ENCODE results near the gene ARHGAP26. TPM values are rescaled to one million over a fixed set of nuclear protein-coding genes. Genes with fewer than 3 reads are reported as not detected.

The ARHGAP26 gene
- total RNA-seq, 1 experiment from 2014 or later, result 34.5 TPM

DNA sequence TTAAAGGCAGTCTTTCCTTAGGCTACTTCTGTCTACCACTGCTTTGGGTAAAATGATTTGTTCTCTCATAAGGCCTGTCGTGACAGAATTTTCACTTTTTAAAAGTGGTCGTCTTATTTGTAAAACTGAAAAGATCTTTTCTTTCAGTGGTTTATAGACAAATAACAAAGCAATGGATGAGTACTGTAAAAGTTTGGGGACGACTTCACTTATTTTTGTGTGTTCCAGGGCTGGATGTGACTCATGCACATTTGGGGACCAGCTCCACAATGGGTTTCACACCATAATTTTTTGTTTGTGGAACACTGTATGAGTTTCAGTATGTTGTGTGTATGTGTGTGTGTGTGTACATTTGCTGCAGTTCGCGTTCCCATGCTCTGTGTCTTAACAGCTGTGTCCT, 53.6 kb downstream of the ARHGAP26 start:
- peak overlapping the region; percentile 27; the same call in 1 of the 2 replicates for H3K9ac ChIP-seq (ENCODE audit: low read length)
- TF ChIP-seq, protein P1, sequence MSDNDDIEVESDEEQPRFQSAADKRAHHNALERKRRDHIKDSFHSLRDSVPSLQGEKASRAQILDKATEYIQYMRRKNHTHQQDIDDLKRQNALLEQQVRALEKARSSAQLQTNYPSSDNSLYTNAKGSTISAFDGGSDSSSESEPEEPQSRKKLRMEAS (IDR thresholded peaks at IDR 0.05), result no peak
- no peak for TF ChIP-seq ZNF274 (IDR thresholded peaks at IDR 0.05; ENCODE audit: low read depth, low read length)
- TF ChIP-seq CEBPB (IDR thresholded peaks at IDR 0.05; ENCODE audit: low read depth), result no peak
- TF ChIP-seq JUND (IDR thresholded peaks at IDR 0.05), result no peak
- no peak for TF ChIP-seq FOSL1 (IDR thresholded peaks at IDR 0.05; ENCODE audit: low read depth)
- TF ChIP-seq RAD21 (IDR thresholded peaks at IDR 0.05; ENCODE audit: low read depth), result no peak
- no peak for TF ChIP-seq ZFX (IDR thresholded peaks at IDR 0.05)
- TF ChIP-seq, protein P2, sequence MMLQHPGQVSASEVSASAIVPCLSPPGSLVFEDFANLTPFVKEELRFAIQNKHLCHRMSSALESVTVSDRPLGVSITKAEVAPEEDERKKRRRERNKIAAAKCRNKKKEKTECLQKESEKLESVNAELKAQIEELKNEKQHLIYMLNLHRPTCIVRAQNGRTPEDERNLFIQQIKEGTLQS (IDR thresholded peaks at IDR 0.05), result no peak
- no peak for TF ChIP-seq POLR2AphosphoS5 (IDR thresholded peaks at IDR 0.05; ENCODE audit: low read depth, low read length)
- TF ChIP-seq POLR2A (IDR thresholded peaks at IDR 0.05; ENCODE audit: borderline replicate concordance, extremely low read depth, insufficient read depth, insufficient read length), result no peak
- TF ChIP-seq SIN3A (IDR thresholded peaks at IDR 0.05; ENCODE audit: low read depth), result no peak
- no peak for TF ChIP-seq SRF (IDR thresholded peaks at IDR 0.05; ENCODE audit: low read depth)
- no peak for TF ChIP-seq SP1 (IDR thresholded peaks at IDR 0.05; ENCODE audit: low read depth)
- no peak for TF ChIP-seq EZH2 (IDR thresholded peaks at IDR 0.05)
- no peaks in the 10 kb centered on the region for H4K20me1 ChIP-seq (ENCODE audit: insufficient read depth)
- DNase-seq (ENCODE audit: low read depth, low spot score) (no peak), ATAC-seq (no peak)
- H3K27ac ChIP-seq (ENCODE audit: low read depth, low read length), result peak overlapping the region; percentile 89
- no peak overlapping the region for H2AFZ ChIP-seq (ENCODE audit: low read depth, low read length, poor library complexity, severe bottlenecking)
- ChIA-PET POLR2A (interaction anchor here (1.3 kb wide), 1 partner anchor 15 kb away, joined by 3 read pairs; no protein-coding TSS in a partner anchor), CTCF (interaction anchor here (0.7 kb wide), 1 partner anchor 43 kb away, joined by 4 read pairs; no protein-coding TSS in a partner anchor), RAD21 (ENCODE audit: low non-redundant PET in 1 of 2, low total read pairs in 2 of 2, uncharacterized antibody in 2 of 2, unreplicated experiment in 2 of 2) (no interaction called here)
- no peaks in the 10 kb centered on the region for H3K9me3 ChIP-seq (ENCODE audit: control insufficient read depth in 1 of 2, insufficient read depth in 1 of 2, low read depth in 1 of 2, low read length in 2 of 2)
- H3K4me1 ChIP-seq (ENCODE audit: control insufficient read depth in 1 of 2, insufficient read depth in 2 of 2, low read length in 2 of 2), result peaks cover 91 to 100% of the 10 kb centered on the region in 2 experiments
- H3K4me2 ChIP-seq (ENCODE audit: low read length), result peak overlapping the region; percentile 84
- no peaks in the 10 kb centered on the region for H3K36me3 ChIP-seq (ENCODE audit: control insufficient read depth in 1 of 2, insufficient read depth in 2 of 2, low read length in 2 of 2)
- H3K27me3 ChIP-seq (ENCODE audit: insufficient read depth, low read length), result no peaks in the 10 kb centered on the region
- intact Hi-C loops (cut with micrococcal nuclease), result no loop called here
- H3K4me3 ChIP-seq (replicated peaks in 1 of 2; ENCODE audit: low read depth in 1 of 2, low read length in 2 of 2), result no peak overlapping the region
- H3K9me2 ChIP-seq (ENCODE audit: insufficient read depth), result no peaks in the 10 kb centered on the region
- H3K79me2 ChIP-seq (ENCODE audit: insufficient read depth, low read length), result peaks cover 30% of the 10 kb centered on the region
- BruUV-seq (replicated peaks), result no TSS peak
